ENCODE data around the gene MAF.

GRCh38 chr16:79612207-79612606 lies 11.7 kb upstream of the MAF start:
- TF ChIP-seq CTCF (IDR thresholded peaks at IDR 0.05) (no peak), ZFX (IDR thresholded peaks at IDR 0.05; ENCODE audit: borderline replicate concordance) (no peak)
